ENCODE results near the gene ALDH6A1. TPM values are rescaled to one million over a fixed set of nuclear protein-coding genes. Genes with fewer than 3 reads are reported as not detected.

ALDH6A1 gene
- polyA plus RNA-seq, 3 donors: 2.5 to 15.1 (median 8.8) TPM

- intact Hi-C loops (cut with micrococcal nuclease): no loop called here
- peaks cover 0 to 3% (median 0%) of the 10 kb centered on the region in 7 donors for H3K9me3 Mint-ChIP-seq
- Histone ChIP-seq H4K20me1 (ENCODE audit: insufficient read depth, low read length) (no peaks in the 10 kb centered on the region), H3K27me3 (ENCODE audit: control insufficient read depth in 2 of 2, insufficient read depth in 2 of 2, low read length in 2 of 2) (no peaks in the 10 kb centered on the region), H2AFZ (ENCODE audit: insufficient read depth, low read depth, low read length, poor library complexity, severe bottlenecking) (no peak overlapping the region), H3K4me2 (replicated peaks; ENCODE audit: extremely low read depth, low read length, poor library complexity, severe bottlenecking) (no peak overlapping the region), H3K27ac (ENCODE audit: low read depth in 1 of 2, low read length in 2 of 2) (no peak overlapping the region), H3K9ac (ENCODE audit: insufficient read depth, low read length, poor library complexity, severe bottlenecking) (no peak overlapping the region), H3K4me3 (replicated peaks in 1 of 3; ENCODE audit: low read depth in 2 of 3, low read length in 3 of 3) (no peak overlapping the region), H3K79me2 (ENCODE audit: insufficient read depth, low read length) (no peaks in the 10 kb centered on the region), H3K36me3 (replicated peaks in 1 of 2; ENCODE audit: control insufficient read depth in 1 of 2, insufficient read depth in 2 of 2, low read length in 2 of 2) (no peaks in the 10 kb centered on the region), H3K4me1 (ENCODE audit: control insufficient read depth in 1 of 2, insufficient read depth in 2 of 2, low read length in 2 of 2) (peaks cover 12 to 13% of the 10 kb centered on the region in 2 donors), H3K9me3 (replicated peaks in 1 of 2; ENCODE audit: control insufficient read depth in 1 of 2, insufficient read depth in 1 of 2, low read length in 2 of 2) (no peaks in the 10 kb centered on the region)
- 100% methylated on average over 1 of the region's 4 CpGs for WGBS (ENCODE audit: insufficient coverage)
- DNase-seq: no peak
- no peak overlapping the region for H3K4me3 Mint-ChIP-seq
- H3K36me3 Mint-ChIP-seq: no peaks in the 10 kb centered on the region
- TF ChIP-seq CTCF (IDR thresholded peaks at IDR 0.05): no peak
- peaks cover 14% of the 10 kb centered on the region for H3K4me1 Mint-ChIP-seq
- H3K27ac Mint-ChIP-seq: no peak overlapping the region
- peaks cover 0 to 2% (median 2%) of the 10 kb centered on the region in 3 donors for H3K27me3 Mint-ChIP-seq (ENCODE audit: low read depth in 3 of 3)
Observed at GRCh38 chr14:74035556-74035955, 48.7 kb downstream of the ALDH6A1 start.

GRCh38 chr14:74034572-74034971, 49.7 kb downstream of the ALDH6A1 start:
- Histone ChIP-seq H2AFZ (ENCODE audit: insufficient read depth, low read depth, low read length, poor library complexity, severe bottlenecking) (no peak overlapping the region), H3K27ac (ENCODE audit: low read depth in 1 of 2, low read length in 2 of 2) (no peak overlapping the region)
- WGBS (ENCODE audit: insufficient coverage): no CpG with 5 or more reads among the region's 3 CpGs

More at GRCh38 chr14:74034572-74034971, 49.7 kb downstream of the ALDH6A1 start:
- Histone ChIP-seq H3K4me2 (replicated peaks; ENCODE audit: extremely low read depth, low read length, poor library complexity, severe bottlenecking) (no peak overlapping the region), H3K4me1 (ENCODE audit: control insufficient read depth in 1 of 2, insufficient read depth in 2 of 2, low read length in 2 of 2) (peaks cover 12 to 13% of the 10 kb centered on the region in 2 donors), H3K9me3 (replicated peaks in 1 of 2; ENCODE audit: control insufficient read depth in 1 of 2, insufficient read depth in 1 of 2, low read length in 2 of 2) (no peaks in the 10 kb centered on the region), H3K27me3 (ENCODE audit: control insufficient read depth in 2 of 2, insufficient read depth in 2 of 2, low read length in 2 of 2) (no peaks in the 10 kb centered on the region), H4K20me1 (ENCODE audit: insufficient read depth, low read length) (no peaks in the 10 kb centered on the region), H3K9ac (ENCODE audit: insufficient read depth, low read length, poor library complexity, severe bottlenecking) (no peak overlapping the region), H3K79me2 (ENCODE audit: insufficient read depth, low read length) (no peaks in the 10 kb centered on the region), H3K4me3 (replicated peaks in 1 of 3; ENCODE audit: low read depth in 2 of 3, low read length in 3 of 3) (no peak overlapping the region), H3K36me3 (replicated peaks in 1 of 2; ENCODE audit: control insufficient read depth in 1 of 2, insufficient read depth in 2 of 2, low read length in 2 of 2) (no peaks in the 10 kb centered on the region)
- Mint-ChIP-seq H3K4me3 (no peak overlapping the region), H3K9me3 (peaks cover 0 to 3% (median 0%) of the 10 kb centered on the region in 7 donors), H3K4me1 (peaks cover 14% of the 10 kb centered on the region), H3K27me3 (ENCODE audit: low read depth in 3 of 3) (peaks cover 0 to 2% (median 0%) of the 10 kb centered on the region in 3 donors), H3K27ac (no peak overlapping the region), H3K36me3 (no peaks in the 10 kb centered on the region)
- no peak for DNase-seq
- intact Hi-C loops (cut with micrococcal nuclease): no loop called here
- TF ChIP-seq CTCF (IDR thresholded peaks at IDR 0.05): no peak

All from CD14-positive monocyte (primary cell).